SK-N-SH (cell line): ENCODE results near the gene OLFML1. TPM values are rescaled to one million over a fixed set of nuclear protein-coding genes. Genes with fewer than 3 reads are reported as not detected.
A peak's percentile ranks its signal among the peaks of the same experiment; 100 is the strongest.

ENCODE experiments used
- CTCF ChIA-PET: fragments of 300-600, 350-600 bp; formaldehyde crosslinking; extraction: SDS; loops from one replicate; lab custom pipeline; 2021; lab: Yijun Ruan, JAX
- POLR2A ChIA-PET: fragments of 350-600 bp; sonication (Branson Sonifier 250); formaldehyde crosslinking; extraction: SDS; loops from one replicate; lab custom pipeline; 2020; ENCODE audit warnings: antibody characterized with exemption, inconsistent platforms; lab: Yijun Ruan, JAX
- DNase-seq: peaks from one replicate; pipeline ENCODE4 v3.0.0; 2012
- H2AFZ ChIP-seq: fragments of 200-600 bp; sonication (generic); 2 replicates; pipeline ENCODE4 v1.8.1; 2016; ENCODE audit warnings: antibody characterized with exemption, mild to moderate bottlenecking, low read depth
- H3F3A ChIP-seq: fragments of 200-600 bp; sonication (generic); replicated peaks from 2 replicates; pipeline ENCODE3; 2016; ENCODE audit warnings: antibody characterized with exemption, mild to moderate bottlenecking; ENCODE audit not compliant: insufficient read depth
- H3K27ac ChIP-seq, 2 experiments: fragments of 200-500 bp in 1 of 2; fragments of 200-600 bp in 1 of 2; sonication (Bioruptor generic) in 1 of 2; sonication (generic), shearing (Covaris generic) in 1 of 2; 2 replicates each; pipeline versions ENCODE4 v1.5.1 to v1.6.1; 2014 to 2016; ENCODE audit warnings: low read depth in 2 of 2, inconsistent platforms in 1 of 2, low read length in 1 of 2, mild to moderate bottlenecking in 1 of 2, mixed read lengths in 1 of 2
- H3K27me3 ChIP-seq: fragments of 200-600 bp; sonication (generic), shearing (Covaris generic); 2 replicates; pipeline ENCODE4 v1.6.1; 2016; ENCODE audit warnings: mixed run types; ENCODE audit not compliant: insufficient read depth
- H3K36me3 ChIP-seq, 2 experiments: fragments of 200-500 bp in 1 of 2; fragments of 200-600 bp in 1 of 2; sonication (Bioruptor generic) in 1 of 2; sonication (generic) in 1 of 2; replicated peaks in 1 of 2; 2 replicates each; pipeline versions ENCODE3 to v1.5.1; 2014 to 2016; ENCODE audit warnings: low read length in 1 of 2, mild to moderate bottlenecking in 1 of 2; ENCODE audit not compliant: insufficient read depth in 2 of 2, control insufficient read depth in 1 of 2
- H3K4me1 ChIP-seq, 2 experiments: fragments of 200-500 bp in 1 of 2; fragments of 200-600 bp in 1 of 2; sonication (Bioruptor generic) in 1 of 2; sonication (generic), shearing (Covaris generic) in 1 of 2; 2 replicates each; pipeline versions ENCODE4 v1.5.1 to v1.6.1; 2014 to 2016; ENCODE audit warnings: low read depth in 1 of 2, low read length in 1 of 2, mixed run types in 1 of 2; ENCODE audit not compliant: insufficient read depth in 2 of 2, control insufficient read depth in 1 of 2
- H3K4me2 ChIP-seq: fragments of 200-600 bp; sonication (generic), shearing (Covaris generic); 2 replicates; pipeline ENCODE4 v1.6.1; 2017; ENCODE audit warnings: mixed run types
- H3K4me3 ChIP-seq, 2 experiments: fragments of 200-500 bp in 1 of 2; fragments of 200-600 bp in 1 of 2; sonication (Bioruptor generic) in 1 of 2; sonication (generic), shearing (Covaris generic) in 1 of 2; 2 replicates each; pipeline versions ENCODE4 v1.5.1 to v1.8.1; 2014 to 2016; ENCODE audit warnings: low read depth in 2 of 2, inconsistent platforms in 1 of 2, low read length in 1 of 2, mild to moderate bottlenecking in 1 of 2, mixed read lengths in 1 of 2, moderate library complexity in 1 of 2
- H3K79me2 ChIP-seq: fragments of 200-600 bp; sonication (generic); 2 replicates; pipeline ENCODE4 v1.8.1; 2017; ENCODE audit warnings: mild to moderate bottlenecking; ENCODE audit not compliant: insufficient read depth
- H3K9ac ChIP-seq: fragments of 200-600 bp; sonication (generic); 2 replicates; pipeline ENCODE4 v1.6.1; 2017; ENCODE audit warnings: mixed run types
- H3K9me2 ChIP-seq: fragments of 200-600 bp; sonication (generic); 2 replicates; pipeline ENCODE4 v1.6.1; 2017; ENCODE audit warnings: mixed run types
- H3K9me3 ChIP-seq: fragments of 200-600 bp; sonication (generic); 2 replicates; pipeline ENCODE4 v1.6.1; 2017; ENCODE audit warnings: mixed run types, mild to moderate bottlenecking, moderate library complexity
- H4K20me1 ChIP-seq: fragments of 200-600 bp; sonication (generic); 2 replicates; pipeline ENCODE4 v1.6.1; 2017; ENCODE audit warnings: mild to moderate bottlenecking, mixed run types; ENCODE audit not compliant: insufficient read depth
- CHD2 ChIP-seq: fragments of 150-350 bp; IDR thresholded peaks from 2 replicates; pipeline ENCODE4 v1.6.1; 2018; ENCODE audit warnings: low read length; ENCODE audit not compliant: partially characterized antibody
- EZH2phosphoT487 ChIP-seq: fragments of 200-600 bp; sonication (generic); IDR thresholded peaks from 2 replicates; pipeline ENCODE4 v1.6.1; 2017; ENCODE audit warnings: low read depth, mixed run types, mild to moderate bottlenecking, antibody characterized with exemption, moderate library complexity, borderline replicate concordance
- FOSL2 ChIP-seq: IDR thresholded peaks from 2 replicates; pipeline ENCODE4 v1.4.0; 2012; ENCODE audit warnings: low read depth, mild to moderate bottlenecking, moderate library complexity, borderline replicate concordance
- FOXM1 ChIP-seq: IDR thresholded peaks from 2 replicates; pipeline ENCODE4 v1.4.0; 2012; ENCODE audit warnings: low read depth, mild to moderate bottlenecking
- JUND ChIP-seq: IDR thresholded peaks from 2 replicates; pipeline ENCODE4 v1.4.0; 2012
- MEF2A ChIP-seq: IDR thresholded peaks from 2 replicates; pipeline ENCODE4 v1.4.0; 2012; ENCODE audit warnings: low read depth, borderline replicate concordance
- MXI1 ChIP-seq: IDR thresholded peaks from 2 replicates; pipeline ENCODE4 v1.6.1; 2012; ENCODE audit warnings: mild to moderate bottlenecking, low read depth, low read length, improper control_type of control experiment
- NRF1 ChIP-seq: IDR thresholded peaks from 2 replicates; pipeline ENCODE4 v1.6.1; 2012; ENCODE audit warnings: low read depth, mild to moderate bottlenecking, low read length
- RCOR1 ChIP-seq: fragments of 150-350 bp; IDR thresholded peaks from 2 replicates; pipeline ENCODE4 v1.6.1; 2017; ENCODE audit warnings: antibody characterized with exemption, low read length
- RFX5 ChIP-seq: IDR thresholded peaks from 2 replicates; pipeline ENCODE4 v1.6.1; 2012; ENCODE audit warnings: mild to moderate bottlenecking, improper control_type of control experiment, low read length
- TAF1 ChIP-seq: IDR thresholded peaks from 2 replicates; pipeline ENCODE4 v1.6.1; 2012; ENCODE audit warnings: low read depth, mild to moderate bottlenecking, low read length, moderate library complexity, borderline replicate concordance
- WGBS: methylation state at CpG from one replicate; pipeline ENCODE4 v1.1.6; 2017; ENCODE audit warnings: low lambda C conversion rate; 5-methylcytosine and 5-hydroxymethylcytosine counted together
- polyA plus RNA-seq, 3 experiments: library from polyadenylated mRNA; depleted of rRNA; stranded (reverse); fragments of >200 nt; gene quantifications; 2 replicates each; pipeline ENCODE4 v1.2.3, GENCODE V29; 2012
- TF ChIP-seq, protein P1 (sequence below): IDR thresholded peaks from 2 replicates; pipeline ENCODE4 v1.4.0; 2012; ENCODE audit warnings: low read depth, borderline replicate concordance
- TF ChIP-seq, protein P2 (sequence below): IDR thresholded peaks from 2 replicates; pipeline ENCODE4 v1.6.1; 2012; ENCODE audit warnings: mild to moderate bottlenecking, low read depth, low read length, moderate library complexity

Gene OLFML1
- polyA plus RNA-seq, 1 of the 3 experiments (the other 2 are of a cell fraction) = not detected

DNA sequence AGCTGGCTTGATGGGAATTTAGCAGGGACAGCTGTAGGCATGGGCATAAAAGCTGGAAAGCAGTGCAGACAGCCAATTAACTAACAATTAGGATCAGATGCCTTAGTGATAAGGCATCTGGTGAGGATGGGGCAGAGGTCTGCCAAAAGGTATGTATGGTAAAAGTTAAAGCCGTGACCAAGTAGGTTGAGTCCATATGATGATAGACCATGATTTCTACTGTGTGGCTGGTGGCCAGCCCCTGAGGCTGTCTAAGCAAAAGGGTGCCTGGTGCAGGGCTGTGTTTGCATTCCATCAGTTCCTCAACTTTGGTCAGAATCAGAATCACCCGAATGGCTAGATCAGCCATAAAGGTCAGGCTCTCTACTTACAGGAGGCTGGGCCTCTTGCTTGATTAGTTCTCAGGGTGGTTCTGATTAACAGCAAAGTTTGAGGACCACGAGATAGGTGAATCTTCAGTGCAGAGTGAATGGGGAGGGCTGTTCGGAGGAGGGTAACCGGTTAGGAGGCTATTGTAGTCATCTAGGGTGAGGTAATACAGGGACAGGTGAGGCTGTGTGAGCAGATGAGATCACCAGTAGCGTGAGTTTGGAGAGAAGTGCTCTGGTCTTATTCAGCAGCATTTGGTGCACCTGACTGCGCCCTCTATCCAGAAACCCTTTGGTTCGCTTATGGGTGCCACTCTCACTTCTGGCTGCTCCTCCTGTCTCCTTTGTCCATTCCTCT lies 55.7 kb downstream of the OLFML1 start:
- no peaks in the 10 kb centered on the region for H3F3A ChIP-seq
- H3K4me1 ChIP-seq = peaks cover 0 to 26% of the 10 kb centered on the region in 2 experiments; a peak in 2 of 4 replicates
- no peaks in the 10 kb centered on the region for H3K79me2 ChIP-seq
- H2AFZ ChIP-seq = no peak overlapping the region
- H3K36me3 ChIP-seq = no peaks in the 10 kb centered on the region
- H3K9me2 ChIP-seq = no peaks in the 10 kb centered on the region
- H3K27ac ChIP-seq = no peak overlapping the region
- WGBS = 56% methylated on average over 7 of the region's 8 CpGs
- no peaks in the 10 kb centered on the region for H4K20me1 ChIP-seq
- no peak overlapping the region for H3K4me2 ChIP-seq
- TF ChIP-seq RCOR1 = peak; percentile 33; the same call in 1 of the 2 replicates
- no peak for TF ChIP-seq TAF1
- H3K9me3 ChIP-seq = no peaks in the 10 kb centered on the region
- no peak overlapping the region for H3K9ac ChIP-seq
- H3K4me3 ChIP-seq = no peak overlapping the region
- CTCF ChIA-PET = interaction anchor here (0.9 to 3.6 kb wide), 3 partner anchors 11 to 125 kb away, joined by 3 to 12 read pairs (median 4); no protein-coding TSS in a partner anchor
- POLR2A ChIA-PET = no interaction called here
- DNase-seq = no peak
- H3K27me3 ChIP-seq = no peaks in the 10 kb centered on the region; the same call in 1 of the 2 replicates

DNA sequence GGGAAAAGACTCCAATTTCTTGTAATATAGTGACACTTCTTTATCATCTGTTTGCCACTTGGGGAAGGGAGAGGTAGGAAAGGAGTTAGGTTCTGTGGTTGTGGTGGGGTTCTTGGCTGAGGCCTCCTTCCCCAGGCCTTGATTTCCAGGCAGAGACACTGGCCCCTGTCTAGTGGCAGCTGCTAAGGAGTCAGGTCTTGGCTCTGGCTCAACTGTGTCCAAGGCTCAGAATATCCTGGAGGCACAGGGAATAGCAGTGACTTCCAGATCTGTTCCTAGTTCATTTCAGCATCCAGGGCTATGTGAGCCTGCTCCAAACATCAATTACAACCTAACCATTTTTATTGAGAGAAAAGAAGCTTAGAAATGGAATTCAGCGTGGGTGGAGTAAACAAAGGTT lies 58.0 kb downstream of the OLFML1 start:
- WGBS = 64% methylated on average over 1 of the region's 1 CpG
- no peaks in the 10 kb centered on the region for H4K20me1 ChIP-seq
- ChIA-PET CTCF (interaction anchor here (1.4 to 3.4 kb wide), 3 partner anchors 10 to 30 kb away, joined by 4 to 20 read pairs (median 4); partner anchors contain the start of gene PPFIBP2), POLR2A (no interaction called here)
- H3K79me2 ChIP-seq = no peaks in the 10 kb centered on the region
- H3K4me1 ChIP-seq = peaks cover 0 to 26% of the 10 kb centered on the region in 2 experiments; a peak in 2 of 4 replicates
- no peak overlapping the region for H3K4me3 ChIP-seq
- H3K27me3 ChIP-seq = no peaks in the 10 kb centered on the region; the same call in 1 of the 2 replicates
- H3K27ac ChIP-seq = no peak overlapping the region
- TF ChIP-seq FOSL2 = no peak
- no peak for TF ChIP-seq RCOR1
- no peak for TF ChIP-seq CHD2
- TF ChIP-seq MEF2A = no peak
- no peak for TF ChIP-seq EZH2phosphoT487
- TF ChIP-seq NRF1 = no peak
- no peak for TF ChIP-seq RFX5
- TF ChIP-seq, protein P1, sequence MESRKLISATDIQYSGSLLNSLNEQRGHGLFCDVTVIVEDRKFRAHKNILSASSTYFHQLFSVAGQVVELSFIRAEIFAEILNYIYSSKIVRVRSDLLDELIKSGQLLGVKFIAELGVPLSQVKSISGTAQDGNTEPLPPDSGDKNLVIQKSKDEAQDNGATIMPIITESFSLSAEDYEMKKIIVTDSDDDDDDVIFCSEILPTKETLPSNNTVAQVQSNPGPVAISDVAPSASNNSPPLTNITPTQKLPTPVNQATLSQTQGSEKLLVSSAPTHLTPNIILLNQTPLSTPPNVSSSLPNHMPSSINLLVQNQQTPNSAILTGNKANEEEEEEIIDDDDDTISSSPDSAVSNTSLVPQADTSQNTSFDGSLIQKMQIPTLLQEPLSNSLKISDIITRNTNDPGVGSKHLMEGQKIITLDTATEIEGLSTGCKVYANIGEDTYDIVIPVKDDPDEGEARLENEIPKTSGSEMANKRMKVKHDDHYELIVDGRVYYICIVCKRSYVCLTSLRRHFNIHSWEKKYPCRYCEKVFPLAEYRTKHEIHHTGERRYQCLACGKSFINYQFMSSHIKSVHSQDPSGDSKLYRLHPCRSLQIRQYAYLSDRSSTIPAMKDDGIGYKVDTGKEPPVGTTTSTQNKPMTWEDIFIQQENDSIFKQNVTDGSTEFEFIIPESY = no peak
- TF ChIP-seq MXI1 = no peak
- no peak for TF ChIP-seq FOXM1
- no peak for TF ChIP-seq JUND
- TF ChIP-seq, protein P2, sequence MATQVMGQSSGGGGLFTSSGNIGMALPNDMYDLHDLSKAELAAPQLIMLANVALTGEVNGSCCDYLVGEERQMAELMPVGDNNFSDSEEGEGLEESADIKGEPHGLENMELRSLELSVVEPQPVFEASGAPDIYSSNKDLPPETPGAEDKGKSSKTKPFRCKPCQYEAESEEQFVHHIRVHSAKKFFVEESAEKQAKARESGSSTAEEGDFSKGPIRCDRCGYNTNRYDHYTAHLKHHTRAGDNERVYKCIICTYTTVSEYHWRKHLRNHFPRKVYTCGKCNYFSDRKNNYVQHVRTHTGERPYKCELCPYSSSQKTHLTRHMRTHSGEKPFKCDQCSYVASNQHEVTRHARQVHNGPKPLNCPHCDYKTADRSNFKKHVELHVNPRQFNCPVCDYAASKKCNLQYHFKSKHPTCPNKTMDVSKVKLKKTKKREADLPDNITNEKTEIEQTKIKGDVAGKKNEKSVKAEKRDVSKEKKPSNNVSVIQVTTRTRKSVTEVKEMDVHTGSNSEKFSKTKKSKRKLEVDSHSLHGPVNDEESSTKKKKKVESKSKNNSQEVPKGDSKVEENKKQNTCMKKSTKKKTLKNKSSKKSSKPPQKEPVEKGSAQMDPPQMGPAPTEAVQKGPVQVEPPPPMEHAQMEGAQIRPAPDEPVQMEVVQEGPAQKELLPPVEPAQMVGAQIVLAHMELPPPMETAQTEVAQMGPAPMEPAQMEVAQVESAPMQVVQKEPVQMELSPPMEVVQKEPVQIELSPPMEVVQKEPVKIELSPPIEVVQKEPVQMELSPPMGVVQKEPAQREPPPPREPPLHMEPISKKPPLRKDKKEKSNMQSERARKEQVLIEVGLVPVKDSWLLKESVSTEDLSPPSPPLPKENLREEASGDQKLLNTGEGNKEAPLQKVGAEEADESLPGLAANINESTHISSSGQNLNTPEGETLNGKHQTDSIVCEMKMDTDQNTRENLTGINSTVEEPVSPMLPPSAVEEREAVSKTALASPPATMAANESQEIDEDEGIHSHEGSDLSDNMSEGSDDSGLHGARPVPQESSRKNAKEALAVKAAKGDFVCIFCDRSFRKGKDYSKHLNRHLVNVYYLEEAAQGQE = no peak
- DNase-seq = no peak
- no peak overlapping the region for H2AFZ ChIP-seq
- no peaks in the 10 kb centered on the region for H3K9me2 ChIP-seq
- H3K9me3 ChIP-seq = no peaks in the 10 kb centered on the region
- no peak overlapping the region for H3K4me2 ChIP-seq
- H3F3A ChIP-seq = no peaks in the 10 kb centered on the region
- no peak overlapping the region for H3K9ac ChIP-seq
- H3K36me3 ChIP-seq = no peaks in the 10 kb centered on the region
